NCI-H146 (cell line): ENCODE data around the gene PPAN.

Source experiments
- DNase-seq: peaks from one replicate; lab custom pipeline; 2025; lab: John Stamatoyannopoulos, UW

Gene PPAN

GRCh38 chr19:10113964-10114650 lies 7.9 kb downstream of the PPAN start:
- DNase-seq, result peak; percentile 27

GRCh38 chr19:10114651-10115391 lies 8.7 kb downstream of the PPAN start:
- no peak for DNase-seq

DNA sequence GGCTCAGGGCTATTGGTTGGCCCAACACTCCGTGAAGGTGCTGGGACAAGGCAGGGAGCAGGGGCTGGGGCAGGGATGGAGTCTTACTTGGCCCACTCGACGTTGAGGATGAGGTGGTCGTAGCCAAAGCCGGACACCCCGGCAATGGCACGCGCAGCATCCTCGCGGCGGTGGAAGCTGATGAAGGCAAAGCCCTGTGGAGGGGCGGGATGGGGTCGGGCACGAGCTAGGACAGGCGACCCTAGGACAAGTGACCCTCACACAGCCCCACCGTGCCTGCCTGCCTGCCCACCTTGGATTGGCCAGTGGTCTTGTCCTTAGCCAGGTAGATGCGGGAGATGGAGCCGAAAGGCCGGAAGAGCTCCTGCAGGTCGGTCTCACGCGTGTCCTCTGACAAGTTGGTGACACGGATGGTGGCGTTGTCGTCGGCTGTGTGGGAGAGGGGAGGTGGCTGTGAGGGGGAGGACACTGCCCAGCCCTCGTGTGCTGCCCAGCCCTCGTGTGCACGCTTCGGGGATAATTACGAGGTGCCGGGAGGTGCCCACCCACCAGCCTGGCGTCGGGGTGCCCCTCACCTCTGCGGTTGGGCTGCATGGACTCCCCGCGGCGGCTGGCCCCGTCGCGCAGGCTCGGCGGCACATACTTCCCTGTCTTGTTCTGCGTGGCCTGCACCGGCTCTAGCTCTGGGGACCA lies 9.4 kb downstream of the PPAN start:
- no peak for DNase-seq

DNA sequence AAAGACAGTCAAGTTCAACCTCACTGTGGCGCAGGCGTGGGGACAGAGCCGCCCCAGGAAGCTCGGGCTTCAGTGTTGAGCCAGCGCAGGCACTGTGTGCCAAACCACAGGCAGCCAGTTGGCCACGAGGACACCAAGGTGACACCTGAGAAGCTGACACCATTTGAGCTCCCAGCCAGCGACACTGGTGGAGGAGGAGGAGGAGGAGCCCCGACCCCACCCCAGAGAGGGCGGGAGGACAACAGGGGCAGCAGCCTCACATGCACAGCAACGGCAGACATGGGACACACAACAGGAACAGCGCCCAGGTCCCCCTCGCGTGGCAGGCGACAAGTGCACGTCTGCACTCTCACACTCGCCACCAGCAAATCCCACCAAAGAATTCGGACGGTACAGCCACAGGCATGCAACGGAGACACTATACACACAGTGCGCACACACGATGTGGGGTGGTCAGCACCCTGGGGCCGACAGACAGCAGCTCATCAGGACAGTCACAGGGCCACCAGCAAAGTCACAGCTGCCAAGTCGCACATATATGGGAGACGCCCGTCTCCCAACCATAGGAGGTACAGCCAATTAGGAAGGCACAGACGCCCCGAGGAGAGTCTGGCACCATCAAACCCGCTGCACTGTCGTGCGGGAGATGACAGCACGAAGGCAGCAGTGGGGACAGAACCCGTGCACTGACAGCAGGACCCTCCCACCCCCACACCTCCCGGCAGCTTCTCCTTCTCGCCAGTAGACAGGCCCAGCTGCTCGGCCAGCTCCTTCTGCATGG lies 10.1 kb downstream of the PPAN start:
- no peak for DNase-seq

DNA sequence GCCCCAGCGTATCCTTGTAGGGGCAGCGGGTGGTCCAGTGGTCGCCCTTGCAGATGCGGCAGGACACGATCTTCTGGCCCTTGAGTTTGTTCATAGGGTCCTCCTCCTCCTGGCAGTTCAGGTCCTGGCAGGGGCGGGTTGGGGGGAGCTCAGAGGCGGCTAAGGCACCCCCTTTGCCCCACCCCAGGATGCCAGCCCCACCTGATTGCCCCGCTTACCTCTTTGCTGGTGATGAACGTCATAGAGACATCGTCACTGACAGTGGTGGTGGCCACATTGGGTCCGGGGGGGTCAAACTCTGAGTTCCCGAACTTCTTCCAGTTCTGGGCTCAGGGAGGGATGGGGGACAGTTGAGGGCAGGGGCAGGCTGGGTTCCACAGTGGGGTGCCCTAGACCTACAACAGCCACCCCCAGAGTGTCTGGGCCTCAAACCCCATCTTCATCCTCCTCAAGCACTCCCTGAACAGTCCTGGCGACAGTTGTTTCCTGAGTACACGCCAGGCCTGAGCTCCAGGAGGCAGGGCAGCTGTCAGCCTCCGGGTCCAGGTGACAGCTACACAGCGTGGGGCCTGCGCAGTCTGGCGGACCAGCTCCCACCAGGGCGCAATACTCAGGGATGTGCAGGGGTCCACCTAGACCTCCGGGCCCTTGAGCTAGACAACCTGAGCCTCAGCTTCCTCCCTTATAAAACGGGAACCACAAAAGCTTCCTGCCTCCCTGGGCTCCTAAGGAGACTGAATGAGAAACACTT lies 10.9 kb downstream of the PPAN start:
- DNase-seq, result no peak

GRCh38 chr19:10118960-10119359 lies 12.8 kb downstream of the PPAN start:
- no peak for DNase-seq

DNA sequence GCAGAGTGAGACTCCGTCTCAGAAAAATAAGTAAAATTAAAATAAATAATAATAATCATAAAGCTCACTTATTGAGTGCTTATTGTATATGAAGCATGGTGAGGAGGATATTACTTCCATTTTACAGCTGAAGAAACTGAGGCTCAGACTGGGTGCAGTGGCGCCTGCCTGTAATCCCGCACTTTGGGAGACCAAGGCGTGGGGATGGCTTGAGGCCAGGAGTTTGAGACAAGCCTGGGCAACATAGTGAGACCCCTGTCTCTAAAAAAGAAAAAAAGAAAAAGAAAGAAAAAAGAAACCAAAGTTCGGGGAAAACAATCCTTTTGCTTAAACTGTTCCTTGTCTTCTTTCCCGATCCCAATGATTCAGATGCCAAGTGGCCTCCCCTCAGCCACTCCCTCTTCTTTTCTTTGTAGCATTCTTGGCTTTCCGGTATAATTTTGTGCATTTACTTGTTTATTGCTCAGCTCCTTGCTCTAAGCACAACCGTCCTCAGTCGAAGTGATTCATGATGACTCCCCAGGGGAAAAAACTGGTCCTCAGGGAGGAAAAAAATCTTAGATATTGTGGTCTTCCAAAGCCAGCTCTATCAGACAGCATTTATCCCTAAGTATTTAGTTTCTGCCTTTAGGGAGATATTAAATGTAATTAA lies 14.5 kb downstream of the PPAN start:
- DNase-seq, result no peak

DNA sequence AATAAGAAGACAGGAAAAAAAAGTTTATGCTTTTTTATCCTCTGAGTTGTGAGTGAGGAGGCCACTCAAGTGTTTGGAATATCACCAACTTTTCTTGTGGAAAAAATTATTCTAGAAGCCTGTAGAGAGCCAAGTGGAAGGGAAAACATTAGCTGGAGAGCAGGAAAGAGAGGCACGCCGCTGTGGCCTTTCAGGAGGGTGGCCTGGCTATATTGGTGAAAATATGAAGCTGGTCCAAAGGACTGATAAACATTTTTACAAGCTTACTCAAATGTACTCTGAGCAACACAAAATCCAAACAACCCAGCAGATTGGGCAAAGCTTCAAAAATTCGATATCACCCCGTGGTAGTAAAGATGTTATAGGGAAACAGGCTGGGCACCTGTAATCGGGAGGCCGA lies 15.9 kb downstream of the PPAN start:
- no peak for DNase-seq

- no peak for DNase-seq
Observed at GRCh38 chr19:10124429-10124828, 18.3 kb downstream of the PPAN start.

GRCh38 chr19:10126213-10126639 lies 20.1 kb downstream of the PPAN start:
- no peak for DNase-seq

- DNase-seq, result no peak
Observed at GRCh38 chr19:10132905-10133304, 26.7 kb downstream of the PPAN start.

- DNase-seq, result no peak
Observed at GRCh38 chr19:10133596-10133995, 27.4 kb downstream of the PPAN start.

GRCh38 chr19:10134040-10134439 lies 27.9 kb downstream of the PPAN start:
- DNase-seq, result no peak

GRCh38 chr19:10135551-10136334 lies 29.6 kb downstream of the PPAN start:
- DNase-seq, result no peak

GRCh38 chr19:10136936-10137335 lies 30.8 kb downstream of the PPAN start:
- DNase-seq, result no peak

GRCh38 chr19:10137751-10138682 lies 31.9 kb downstream of the PPAN start:
- DNase-seq, result no peak

DNA sequence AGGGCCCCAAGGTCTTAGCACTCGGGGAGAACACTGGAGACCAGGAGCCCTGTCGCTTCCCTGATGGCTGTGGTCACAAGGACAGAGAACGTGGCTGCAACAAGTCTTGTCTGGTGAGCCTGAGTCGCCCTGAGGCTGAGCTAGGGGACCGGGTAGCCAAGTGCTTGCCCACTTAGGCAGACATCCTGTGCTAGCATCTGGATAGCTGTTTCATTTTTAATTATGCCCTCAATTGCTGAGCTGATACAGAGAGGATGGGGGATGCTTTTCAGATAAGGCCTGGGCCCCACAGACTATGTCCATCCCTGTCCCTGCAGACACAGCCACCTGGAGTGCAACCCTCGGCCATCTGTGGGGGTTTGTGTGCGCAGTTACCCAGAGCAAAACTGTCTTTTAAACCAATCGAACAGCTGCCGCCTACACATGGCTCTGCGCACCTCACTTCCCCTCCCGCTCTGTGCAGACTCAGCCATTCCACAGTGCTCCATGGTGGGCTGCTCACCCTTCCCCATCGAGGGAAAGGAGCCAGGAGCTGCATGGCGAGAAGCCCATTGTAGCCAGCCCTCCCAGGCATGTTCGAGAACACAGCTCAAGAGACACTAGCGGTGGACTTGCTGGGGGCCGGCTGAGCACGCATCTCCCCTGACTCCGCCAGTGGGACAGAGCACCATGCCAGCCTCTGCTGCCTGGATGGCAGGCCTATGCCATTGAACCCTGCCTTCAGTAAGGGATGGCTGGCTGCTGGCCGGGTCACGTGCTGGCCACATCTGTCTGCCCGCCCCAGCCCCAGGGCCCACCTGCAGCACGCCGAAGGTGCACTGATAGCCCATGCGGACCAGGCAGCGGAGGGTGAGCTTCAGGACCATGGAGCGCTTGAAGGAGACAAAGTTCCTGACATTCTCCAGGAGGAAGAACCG lies 33.0 kb downstream of the PPAN start:
- no peak for DNase-seq

- no peak for DNase-seq
Observed at GRCh38 chr19:10139952-10140351, 33.8 kb downstream of the PPAN start.
